Smooth muscle cell (in vitro differentiated cells): ENCODE measurements around the gene EFCAB11. TPM values are rescaled to one million over a fixed set of nuclear protein-coding genes. Genes with fewer than 3 reads are reported as not detected.
A peak's percentile ranks its signal among the peaks of the same experiment; 100 is the strongest.

Source experiments
- DNase-seq: peaks from one replicate; lab custom pipeline; 2025; ENCODE audit not compliant: unreplicated experiment; lab: John Stamatoyannopoulos, UW
- H2AFZ ChIP-seq: fragments of 200-600 bp; sonication (generic); 2 replicates; pipeline ENCODE4 v1.6.0; 2016; ENCODE audit warnings: antibody characterized with exemption, low read depth, mild to moderate bottlenecking
- H3F3A ChIP-seq: fragments of 200-600 bp; sonication (generic); 2 replicates; pipeline ENCODE4 v1.6.0; 2017; ENCODE audit warnings: antibody characterized with exemption, low read depth
- H3K27ac ChIP-seq: fragments of 200-600 bp; sonication (generic); 2 replicates; pipeline ENCODE4 v1.5.1; 2016; ENCODE audit warnings: low read depth, mild to moderate bottlenecking
- H3K27me3 ChIP-seq: fragments of 200-600 bp; sonication (generic); 2 replicates; pipeline ENCODE4 v1.6.1; 2016; ENCODE audit warnings: low read depth, mild to moderate bottlenecking
- H3K36me3 ChIP-seq: fragments of 200-600 bp; sonication (generic); 2 replicates; pipeline ENCODE4 v1.5.1; 2016; ENCODE audit warnings: low read depth
- H3K4me1 ChIP-seq: fragments of 200-600 bp; sonication (generic); 2 replicates; pipeline ENCODE4 v1.5.1; 2016; ENCODE audit warnings: low read depth
- H3K4me2 ChIP-seq: fragments of 200-600 bp; sonication (generic); 2 replicates; pipeline ENCODE4 v1.6.0; 2016; ENCODE audit warnings: mild to moderate bottlenecking
- H3K4me3 ChIP-seq: fragments of 200-600 bp; sonication (generic); 2 replicates; pipeline ENCODE4 v1.5.1; 2016; ENCODE audit warnings: mild to moderate bottlenecking
- H3K79me2 ChIP-seq: fragments of 200-600 bp; sonication (generic); 2 replicates; pipeline ENCODE4 v1.6.0; 2016; ENCODE audit warnings: low read depth, mild to moderate bottlenecking
- H3K9ac ChIP-seq: fragments of 200-600 bp; sonication (generic); 2 replicates; pipeline ENCODE4 v1.6.0; 2016; ENCODE audit warnings: low read depth
- H3K9me3 ChIP-seq: fragments of 200-600 bp; sonication (generic); replicated peaks from 2 replicates; pipeline ENCODE4 v1.5.1; 2016; ENCODE audit warnings: low read depth
- H4K20me1 ChIP-seq: fragments of 200-600 bp; sonication (generic); 2 replicates; pipeline ENCODE4 v1.6.0; 2016; ENCODE audit warnings: low read depth
- WGBS: methylation state at CpG from one replicate; pipeline ENCODE4 v1.1.7; 2016; ENCODE audit warnings: low lambda C conversion rate; 5-methylcytosine and 5-hydroxymethylcytosine counted together
- polyA plus RNA-seq: library from polyadenylated mRNA; unstranded; fragments of >200 nt; fragmentation: Nextera tagmentation; extraction: Ambion mirVana; gene quantifications from 2 replicates; pipeline ENCODE4 v1.2.1, GENCODE V29; 2016
- total RNA-seq: library from RNA; depleted of rRNA; stranded (reverse); fragments of >200 nt; gene quantifications from 2 replicates; pipeline ENCODE4 v1.2.3, GENCODE V29; 2014
- TF ChIP-seq, protein P1 (sequence below): fragments of 200-600 bp; sonication (generic); IDR thresholded peaks from 2 replicates; pipeline ENCODE4 v1.5.1; 2017; ENCODE audit warnings: borderline replicate concordance, mild to moderate bottlenecking, antibody characterized with exemption; ENCODE audit not compliant: insufficient read depth, poor library complexity, severe bottlenecking

The EFCAB11 gene
- total and polyA plus RNA-seq, 2 experiments from 2014 or later = 3.1 to 9.5 TPM

DNA sequence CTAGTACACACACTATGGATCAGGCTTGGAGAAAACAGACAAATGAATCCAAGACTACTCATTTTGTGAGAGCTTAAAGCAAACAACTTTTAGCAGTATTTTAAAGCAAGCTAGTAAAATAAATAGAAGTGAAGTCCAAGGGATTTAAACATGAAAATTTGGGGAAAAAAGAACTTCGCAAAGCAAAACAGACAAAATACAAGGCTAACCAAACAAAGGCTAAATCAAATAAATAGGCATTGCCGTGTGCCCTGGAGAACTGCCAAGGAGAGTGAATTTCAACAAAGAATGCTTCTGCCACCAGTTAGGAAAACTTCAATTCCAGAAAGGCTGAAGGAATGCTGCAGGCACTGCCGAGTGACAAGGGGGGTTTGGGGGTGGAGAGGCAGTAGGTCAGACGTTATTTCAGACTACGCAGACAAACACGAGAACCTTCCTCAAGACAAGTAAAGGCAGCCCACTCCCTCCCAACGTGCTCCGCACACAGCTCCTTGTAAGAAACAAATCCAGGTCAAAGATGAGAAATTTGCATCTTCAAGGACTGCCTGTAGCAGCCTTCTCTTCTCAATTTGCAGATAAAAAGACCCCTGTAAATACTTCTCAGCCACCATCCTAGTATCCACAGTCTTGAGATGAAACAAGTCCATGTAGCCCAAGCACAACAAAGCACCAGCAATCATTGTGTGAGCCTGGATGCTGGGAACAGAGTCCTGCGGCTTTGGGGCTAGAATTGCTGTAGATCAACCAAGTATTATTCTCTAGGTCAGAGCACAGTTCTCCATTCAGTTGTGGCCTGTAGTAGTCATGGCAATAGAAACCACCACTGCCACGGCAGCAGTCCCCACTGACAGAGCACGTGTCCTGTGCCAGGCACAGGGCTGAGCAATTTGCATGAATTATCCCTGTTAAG lies 43.3 kb downstream of the EFCAB11 start:
- H3K9me3 ChIP-seq = no peaks in the 10 kb centered on the region
- no peaks in the 10 kb centered on the region for H3K79me2 ChIP-seq
- H3K9ac ChIP-seq = peak overlapping the region; percentile 93
- H2AFZ ChIP-seq = peak overlapping the region; percentile 14
- DNase-seq = no peak
- peak overlapping the region; percentile 93 for H3K27ac ChIP-seq
- no peaks in the 10 kb centered on the region for H4K20me1 ChIP-seq
- peak overlapping the region; percentile 29 for H3K4me3 ChIP-seq
- H3K27me3 ChIP-seq = no peaks in the 10 kb centered on the region
- 32% methylated on average over 11 of the region's 11 CpGs for WGBS
- H3K4me2 ChIP-seq = peak overlapping the region; percentile 49
- H3K36me3 ChIP-seq = no peaks in the 10 kb centered on the region
- TF ChIP-seq, protein P1, sequence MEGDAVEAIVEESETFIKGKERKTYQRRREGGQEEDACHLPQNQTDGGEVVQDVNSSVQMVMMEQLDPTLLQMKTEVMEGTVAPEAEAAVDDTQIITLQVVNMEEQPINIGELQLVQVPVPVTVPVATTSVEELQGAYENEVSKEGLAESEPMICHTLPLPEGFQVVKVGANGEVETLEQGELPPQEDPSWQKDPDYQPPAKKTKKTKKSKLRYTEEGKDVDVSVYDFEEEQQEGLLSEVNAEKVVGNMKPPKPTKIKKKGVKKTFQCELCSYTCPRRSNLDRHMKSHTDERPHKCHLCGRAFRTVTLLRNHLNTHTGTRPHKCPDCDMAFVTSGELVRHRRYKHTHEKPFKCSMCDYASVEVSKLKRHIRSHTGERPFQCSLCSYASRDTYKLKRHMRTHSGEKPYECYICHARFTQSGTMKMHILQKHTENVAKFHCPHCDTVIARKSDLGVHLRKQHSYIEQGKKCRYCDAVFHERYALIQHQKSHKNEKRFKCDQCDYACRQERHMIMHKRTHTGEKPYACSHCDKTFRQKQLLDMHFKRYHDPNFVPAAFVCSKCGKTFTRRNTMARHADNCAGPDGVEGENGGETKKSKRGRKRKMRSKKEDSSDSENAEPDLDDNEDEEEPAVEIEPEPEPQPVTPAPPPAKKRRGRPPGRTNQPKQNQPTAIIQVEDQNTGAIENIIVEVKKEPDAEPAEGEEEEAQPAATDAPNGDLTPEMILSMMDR = no peak
- H3F3A ChIP-seq = no peaks in the 10 kb centered on the region
- H3K4me1 ChIP-seq = peaks cover 16% of the 10 kb centered on the region

DNA sequence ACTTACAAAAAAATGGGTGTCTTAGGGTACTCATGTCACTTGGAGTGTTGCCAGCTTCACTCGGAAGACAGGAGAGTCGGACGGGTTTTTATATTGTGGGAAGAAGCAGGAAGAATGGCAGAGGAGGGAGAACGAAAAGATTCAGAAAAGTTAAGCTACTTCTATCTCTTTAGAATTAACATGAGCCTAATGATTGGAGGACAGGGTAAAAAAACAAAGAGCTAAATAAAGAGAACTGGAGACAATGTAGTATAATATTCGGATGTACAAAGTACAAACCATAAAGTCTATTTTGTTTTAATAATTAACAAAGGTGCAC lies 43.9 kb downstream of the EFCAB11 start:
- no peak for DNase-seq
- Histone ChIP-seq H3K36me3 (no peaks in the 10 kb centered on the region), H3K4me1 (peaks cover 16% of the 10 kb centered on the region), H3F3A (no peaks in the 10 kb centered on the region), H3K9me3 (no peaks in the 10 kb centered on the region), H2AFZ (peak overlapping the region; percentile 14), H3K4me3 (peak overlapping the region; percentile 29), H3K79me2 (no peaks in the 10 kb centered on the region), H3K27me3 (no peaks in the 10 kb centered on the region), H3K9ac (peak overlapping the region; percentile 93), H4K20me1 (no peaks in the 10 kb centered on the region), H3K27ac (peak overlapping the region; percentile 93), H3K4me2 (peak overlapping the region; percentile 49)
- TF ChIP-seq, protein P1 = no peak
- WGBS = 82% methylated on average over 5 of the region's 5 CpGs

DNA sequence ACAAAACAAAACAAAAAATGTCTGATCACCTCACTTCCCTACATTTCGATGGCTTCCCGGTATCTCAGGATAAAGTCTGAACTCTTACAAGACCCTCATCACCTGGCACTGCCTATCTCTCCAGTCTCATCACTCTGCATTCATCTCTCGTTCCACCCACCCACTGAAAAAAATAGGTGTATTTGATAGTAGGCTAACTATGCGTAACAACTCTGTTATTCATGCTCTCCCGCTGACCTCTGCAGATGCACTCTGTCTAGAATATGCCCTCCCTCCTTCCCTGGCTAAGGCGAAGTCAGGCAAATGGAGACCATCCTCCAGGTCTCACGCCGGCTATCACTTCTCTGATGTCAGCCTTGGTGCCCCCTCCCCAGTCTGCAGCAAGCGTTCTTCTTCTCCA lies 44.9 kb downstream of the EFCAB11 start:
- no peaks in the 10 kb centered on the region for H3K36me3 ChIP-seq
- H2AFZ ChIP-seq = no peak overlapping the region
- no peak overlapping the region for H3K4me2 ChIP-seq
- 98% methylated on average over 9 of the region's 9 CpGs for WGBS
- H3K9me3 ChIP-seq = no peaks in the 10 kb centered on the region
- H3F3A ChIP-seq = no peaks in the 10 kb centered on the region
- no peaks in the 10 kb centered on the region for H3K79me2 ChIP-seq
- H3K4me3 ChIP-seq = no peak overlapping the region
- H3K4me1 ChIP-seq = peaks cover 16% of the 10 kb centered on the region
- no peak overlapping the region for H3K9ac ChIP-seq
- no peak for DNase-seq
- TF ChIP-seq, protein P1 = no peak
- H3K27ac ChIP-seq = no peak overlapping the region
- no peaks in the 10 kb centered on the region for H3K27me3 ChIP-seq
- no peaks in the 10 kb centered on the region for H4K20me1 ChIP-seq
